MM.1S (cell line): ENCODE results near the gene NUP133.
A peak's percentile ranks its signal among the peaks of the same experiment; 100 is the strongest.

Source experiments
- DNase-seq: peaks from one replicate; pipeline ENCODE4 v3.0.0-alpha.2; 2015
- H2AFZ ChIP-seq: fragments of 300-600 bp; sonication (generic); 2 replicates; pipeline ENCODE4 v1.6.0; 2016; ENCODE audit warnings: antibody characterized with exemption, low read length
- H3F3A ChIP-seq: fragments of 300-600 bp; sonication (generic); 2 replicates; pipeline ENCODE4 v1.6.1; 2016; ENCODE audit warnings: mild to moderate bottlenecking, antibody characterized with exemption, low read length, moderate library complexity, mixed read lengths; ENCODE audit not compliant: insufficient read depth
- H3K27ac ChIP-seq: fragments of 300-600 bp; sonication (generic); 2 replicates; pipeline ENCODE4 v1.5.1; 2016; ENCODE audit warnings: mild to moderate bottlenecking, low read length
- H3K27me3 ChIP-seq: fragments of 300-600 bp; sonication (generic); replicated peaks from 2 replicates; pipeline ENCODE4 v1.6.0; 2016; ENCODE audit warnings: low read length; ENCODE audit not compliant: insufficient read depth
- H3K36me3 ChIP-seq: fragments of 300-600 bp; sonication (generic); replicated peaks from 2 replicates; pipeline ENCODE4 v1.6.1; 2016; ENCODE audit warnings: mild to moderate bottlenecking, low read length, mixed read lengths; ENCODE audit not compliant: insufficient read depth
- H3K4me1 ChIP-seq: fragments of 300-600 bp; sonication (generic); 2 replicates; pipeline ENCODE4 v1.6.1; 2016; ENCODE audit warnings: low read length, mixed read lengths
- H3K4me2 ChIP-seq: fragments of 300-600 bp; sonication (generic); 2 replicates; pipeline ENCODE4 v1.6.0; 2016; ENCODE audit warnings: low read depth, low read length
- H3K4me3 ChIP-seq: fragments of 300-600 bp; sonication (generic); 2 replicates; pipeline ENCODE4 v1.5.1; 2016; ENCODE audit warnings: low read length, mixed read lengths
- H3K79me2 ChIP-seq: fragments of 300-600 bp; sonication (generic); 2 replicates; pipeline ENCODE4 v1.6.1; 2016; ENCODE audit warnings: mixed run types, low read length, mixed read lengths
- H3K9ac ChIP-seq: fragments of 300-600 bp; sonication (generic); 2 replicates; pipeline ENCODE4 v1.6.1; 2016; ENCODE audit warnings: low read length, mixed read lengths
- H3K9me2 ChIP-seq: fragments of 300-600 bp; sonication (generic); replicated peaks from 2 replicates; pipeline ENCODE4 v1.6.1; 2016; ENCODE audit warnings: mild to moderate bottlenecking, low read length, mixed read lengths; ENCODE audit not compliant: insufficient read depth
- H3K9me3 ChIP-seq: fragments of 300-600 bp; sonication (generic); replicated peaks from 2 replicates; pipeline ENCODE4 v1.6.1; 2016; ENCODE audit warnings: mild to moderate bottlenecking, low read length, mixed read lengths; ENCODE audit not compliant: insufficient read depth
- H4K20me1 ChIP-seq: fragments of 300-600 bp; sonication (generic); 2 replicates; pipeline ENCODE4 v1.6.1; 2016; ENCODE audit warnings: mild to moderate bottlenecking, low read length, moderate library complexity, mixed read lengths; ENCODE audit not compliant: insufficient read depth
- CTCF ChIP-seq: fragments of 300-600 bp; sonication (generic); IDR thresholded peaks from 2 replicates; pipeline ENCODE4 v1.5.1; 2016; ENCODE audit warnings: antibody characterized with exemption, low read length, mixed read lengths
- EZH2 ChIP-seq: fragments of 300-600 bp; sonication (generic); optimal IDR thresholded peaks from 2 replicates; pipeline ENCODE3; 2017; ENCODE audit warnings: low read depth, mild to moderate bottlenecking, antibody characterized with exemption, low read length, mixed read lengths
- EZH2phosphoT487 ChIP-seq: fragments of 300-600 bp; sonication (generic); IDR thresholded peaks from 2 replicates; pipeline ENCODE4 v1.6.1; 2018; ENCODE audit warnings: antibody characterized with exemption, low read length

NUP133 gene

DNA sequence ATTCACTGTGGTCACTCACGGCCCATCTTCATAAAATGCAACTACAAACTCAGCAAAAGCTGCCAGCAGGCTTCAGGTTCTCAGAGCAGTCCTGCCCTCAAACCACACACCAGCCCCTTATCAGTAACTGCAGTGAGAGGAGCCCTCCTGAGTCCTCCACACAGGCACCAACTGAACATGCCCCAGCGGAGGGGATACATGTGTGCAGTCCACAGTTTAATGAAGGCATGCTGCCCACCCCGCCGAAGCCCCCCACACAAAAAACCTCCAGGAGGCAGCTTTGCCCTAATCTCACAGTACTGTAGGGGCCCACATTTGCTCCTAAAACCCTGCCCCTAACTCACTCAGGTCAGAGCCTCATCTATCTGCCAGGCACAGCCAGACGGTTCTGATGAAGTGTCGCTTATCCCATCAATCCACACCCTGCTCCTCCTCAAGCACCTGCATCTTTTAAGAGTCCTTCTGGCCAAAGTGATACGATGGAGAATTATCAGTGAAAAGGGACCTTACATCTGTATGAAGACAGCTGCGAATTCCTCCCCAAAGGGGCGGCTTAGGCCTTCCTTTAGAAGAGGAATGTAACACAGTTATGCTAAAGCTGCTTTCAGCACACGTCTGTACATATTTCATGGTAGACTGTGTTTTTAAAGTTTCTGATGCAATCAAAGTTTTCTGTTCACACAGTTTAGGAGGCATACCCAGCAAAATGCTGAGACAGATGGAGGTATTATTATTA, 46.9 kb upstream of the NUP133 start:
- H3K36me3 ChIP-seq: no peaks in the 10 kb centered on the region
- no peaks in the 10 kb centered on the region for H3K9me2 ChIP-seq
- DNase-seq: peak; percentile 56
- TF ChIP-seq CTCF (no peak), EZH2 (no peak), EZH2phosphoT487 (no peak)
- peak overlapping the region; percentile 15; the same call in 1 of the 2 replicates for H3K4me3 ChIP-seq
- H3K9ac ChIP-seq: peak overlapping the region; percentile 24; the same call in 1 of the 2 replicates
- no peaks in the 10 kb centered on the region for H3K9me3 ChIP-seq
- H3F3A ChIP-seq: peaks cover 11% of the 10 kb centered on the region
- peaks cover 20% of the 10 kb centered on the region for H3K4me1 ChIP-seq
- H4K20me1 ChIP-seq: peaks cover 3% of the 10 kb centered on the region
- H3K79me2 ChIP-seq: peaks cover 79% of the 10 kb centered on the region
- H3K27me3 ChIP-seq: no peaks in the 10 kb centered on the region
- peak overlapping the region; percentile 45 for H3K4me2 ChIP-seq
- peak overlapping the region; percentile 63 for H3K27ac ChIP-seq
- no peak overlapping the region for H2AFZ ChIP-seq

GRCh38 chr1:229553621-229554130, 45.5 kb upstream of the NUP133 start:
- no peaks in the 10 kb centered on the region for H3K9me3 ChIP-seq
- H3K9me2 ChIP-seq: no peaks in the 10 kb centered on the region
- no peak overlapping the region for H3K4me2 ChIP-seq
- no peak overlapping the region for H2AFZ ChIP-seq
- no peak overlapping the region for H3K9ac ChIP-seq
- no peaks in the 10 kb centered on the region for H3K36me3 ChIP-seq
- H3K27ac ChIP-seq: peak overlapping the region; percentile 63; the same call in 1 of the 2 replicates
- no peaks in the 10 kb centered on the region for H3K27me3 ChIP-seq
- peaks cover 20% of the 10 kb centered on the region for H3K4me1 ChIP-seq
- TF ChIP-seq EZH2phosphoT487: no peak
- no peak for TF ChIP-seq EZH2
- no peak for TF ChIP-seq CTCF
- H3K4me3 ChIP-seq: no peak overlapping the region
- H3K79me2 ChIP-seq: peaks cover 93% of the 10 kb centered on the region
- H3F3A ChIP-seq: peaks cover 11% of the 10 kb centered on the region
- DNase-seq: no peak
- H4K20me1 ChIP-seq: peaks cover 3% of the 10 kb centered on the region

GRCh38 chr1:229552732-229553131, 44.6 kb upstream of the NUP133 start:
- Histone ChIP-seq H3K9ac (no peak overlapping the region), H4K20me1 (peaks cover 3% of the 10 kb centered on the region), H2AFZ (no peak overlapping the region), H3K36me3 (no peaks in the 10 kb centered on the region), H3K9me3 (no peaks in the 10 kb centered on the region), H3F3A (peaks cover 9% of the 10 kb centered on the region), H3K4me2 (no peak overlapping the region), H3K27ac (no peak overlapping the region), H3K27me3 (no peaks in the 10 kb centered on the region), H3K4me1 (peaks cover 20% of the 10 kb centered on the region), H3K79me2 (peaks cover 96% of the 10 kb centered on the region), H3K4me3 (no peak overlapping the region), H3K9me2 (no peaks in the 10 kb centered on the region)
- TF ChIP-seq EZH2phosphoT487: no peak
- no peak for TF ChIP-seq EZH2
- no peak for TF ChIP-seq CTCF
- DNase-seq: no peak
